Stimulated activated memory B cell treated with anti-CD40 and anti-IgM and Interleukin-4, amounts not matched to agents 10 μg/mL and 1 μg/mL and 100 μg/mL, for 72 hours (primary cell): ENCODE measurements around the gene MEGF6.

Experiments used
- ATAC-seq: fragments of 150-1000 bp; cut with Tn5 transposase; 2 replicates; pipeline ENCODE4 v1.10.0; 2021
- H3K27ac Mint-ChIP-seq: one replicate; pipeline ENCODE4 v1.8.0; 2022; ENCODE audit warnings: mild to moderate bottlenecking, mixed read lengths
- H3K27me3 Mint-ChIP-seq: one replicate; pipeline ENCODE4 v1.8.0; 2022; ENCODE audit warnings: mixed read lengths
- H3K36me3 Mint-ChIP-seq: one replicate; pipeline ENCODE4 v1.8.0; 2022; ENCODE audit warnings: mixed read lengths
- H3K4me1 Mint-ChIP-seq: one replicate; pipeline ENCODE4 v1.8.0; 2022; ENCODE audit warnings: mixed read lengths
- H3K4me3 Mint-ChIP-seq: one replicate; pipeline ENCODE4 v1.8.0; 2022; ENCODE audit warnings: mild to moderate bottlenecking, moderate library complexity, mixed read lengths
- H3K9me3 Mint-ChIP-seq: one replicate; pipeline ENCODE4 v1.8.0; 2022; ENCODE audit warnings: mixed read lengths

Gene MEGF6

DNA sequence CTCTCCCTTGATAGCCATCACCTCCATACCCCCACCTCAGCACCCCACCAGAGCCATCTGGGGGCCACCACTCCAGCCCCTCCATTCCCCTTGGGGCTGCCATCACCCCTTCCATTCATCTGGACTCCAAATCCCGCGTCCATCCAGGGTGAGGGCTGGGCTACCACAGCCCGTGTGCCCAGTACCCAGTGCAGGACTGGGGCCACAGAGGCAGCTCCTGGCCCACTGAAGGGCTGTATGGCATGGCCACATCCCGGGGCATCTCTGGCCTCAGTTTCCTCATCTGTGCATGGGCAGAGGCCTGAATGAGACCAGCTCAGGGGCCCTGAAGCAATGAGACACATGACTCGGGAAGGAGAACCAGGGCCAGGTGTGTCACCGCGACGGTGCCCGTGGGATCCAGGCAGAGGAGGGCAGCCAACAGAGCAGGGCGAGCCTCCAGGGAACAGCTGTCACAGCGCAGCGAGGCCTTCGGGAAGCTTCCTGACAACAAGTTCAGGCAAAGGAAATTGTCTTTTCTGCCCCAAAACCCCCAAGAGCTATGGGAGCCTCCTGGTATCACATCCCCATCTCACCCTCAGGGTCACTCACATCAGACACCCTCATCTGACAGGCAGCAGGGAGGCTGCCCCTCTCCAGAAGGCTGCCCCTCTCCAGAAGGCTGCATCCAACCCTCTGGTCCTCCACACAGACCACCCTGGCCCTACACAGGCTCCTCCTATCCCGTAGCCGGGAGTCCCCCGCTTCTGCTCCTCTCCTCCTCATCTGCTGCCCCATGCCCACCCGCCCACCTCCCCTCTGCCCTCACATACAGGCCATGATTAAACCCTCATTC, 76.3 kb downstream of the MEGF6 start:
- no peaks in the 10 kb centered on the region for H3K36me3 Mint-ChIP-seq
- H3K4me1 Mint-ChIP-seq: peaks cover 31% of the 10 kb centered on the region
- no peaks in the 10 kb centered on the region for H3K9me3 Mint-ChIP-seq
- H3K27ac Mint-ChIP-seq: no peak overlapping the region
- H3K27me3 Mint-ChIP-seq: peaks cover 27% of the 10 kb centered on the region
- no peak overlapping the region for H3K4me3 Mint-ChIP-seq
- no peak for ATAC-seq

DNA sequence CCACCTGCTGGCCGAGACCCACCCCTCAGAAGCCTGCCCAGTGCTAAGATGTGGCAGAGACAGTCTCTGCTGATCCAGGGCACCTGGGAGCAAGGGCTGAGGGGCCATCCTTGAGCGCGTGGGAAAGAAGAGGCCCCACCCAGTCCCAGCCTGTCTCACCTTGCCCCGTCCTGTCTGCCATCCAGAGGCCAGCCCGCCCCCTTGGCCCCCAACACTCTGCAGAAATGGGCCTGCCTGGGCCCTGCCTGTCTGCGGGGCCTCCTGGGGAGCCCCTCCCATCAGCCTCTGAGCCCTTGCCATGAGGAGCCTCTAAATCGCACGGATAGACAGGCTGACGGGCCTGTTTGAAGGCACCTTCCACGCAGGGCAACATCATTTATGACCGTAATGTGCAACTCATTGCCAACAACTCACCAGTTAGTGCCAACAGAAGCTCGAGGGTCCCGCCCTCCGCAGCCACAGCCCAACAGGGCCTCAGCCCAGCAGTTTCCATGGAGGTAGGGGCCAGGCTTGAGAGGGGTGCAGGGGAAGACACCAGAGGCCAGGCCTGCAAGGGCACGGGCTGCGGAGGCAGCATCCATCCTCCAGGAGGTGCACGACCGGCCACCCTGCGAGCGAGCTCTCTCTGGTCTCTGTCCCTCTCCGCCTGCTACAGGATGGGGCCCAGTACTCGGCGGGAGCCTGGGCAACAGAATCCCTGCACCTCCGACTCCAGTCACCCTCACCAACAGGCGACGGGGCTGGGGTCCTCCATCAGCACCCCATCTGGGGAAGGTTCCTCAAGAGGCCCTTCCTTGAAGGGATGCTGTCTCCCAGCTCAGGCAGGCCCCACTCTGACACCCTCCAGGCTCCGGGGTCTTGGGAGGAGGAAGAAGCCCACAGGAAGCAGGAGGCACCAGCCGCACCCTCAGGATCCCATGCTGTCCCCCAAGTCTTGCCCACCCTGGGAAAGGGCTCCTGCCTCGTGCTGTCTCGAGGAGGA, 78.0 kb downstream of the MEGF6 start:
- Mint-ChIP-seq H3K9me3 (no peaks in the 10 kb centered on the region), H3K4me1 (peaks cover 36% of the 10 kb centered on the region), H3K27ac (no peak overlapping the region), H3K4me3 (no peak overlapping the region), H3K27me3 (peaks cover 16% of the 10 kb centered on the region), H3K36me3 (no peaks in the 10 kb centered on the region)
- no peak for ATAC-seq

DNA sequence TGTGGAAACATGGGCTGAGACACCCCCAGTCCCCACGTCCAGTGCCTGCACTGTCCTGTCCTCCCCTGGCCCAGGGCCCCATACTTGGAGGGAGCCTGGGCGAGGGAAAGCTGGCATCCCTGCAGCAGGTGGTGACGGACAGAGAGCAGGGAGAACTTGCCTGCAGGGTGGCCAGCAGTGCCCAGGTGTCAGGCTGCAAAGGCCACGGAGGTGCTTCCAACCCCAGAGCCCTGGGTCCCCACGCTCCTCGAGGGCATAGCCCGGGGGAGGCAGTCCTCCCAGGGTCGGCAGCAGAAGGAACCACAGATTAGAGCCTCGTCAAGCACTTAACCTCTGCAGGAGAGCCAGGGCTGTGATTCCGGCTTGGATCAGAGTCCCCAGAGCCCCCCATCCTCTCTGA, 79.4 kb downstream of the MEGF6 start:
- Mint-ChIP-seq H3K27me3 (peaks cover 10% of the 10 kb centered on the region), H3K27ac (peak overlapping the region; percentile 75), H3K9me3 (no peaks in the 10 kb centered on the region), H3K36me3 (no peaks in the 10 kb centered on the region), H3K4me3 (no peak overlapping the region), H3K4me1 (peaks cover 32% of the 10 kb centered on the region)
- ATAC-seq: no peak

DNA sequence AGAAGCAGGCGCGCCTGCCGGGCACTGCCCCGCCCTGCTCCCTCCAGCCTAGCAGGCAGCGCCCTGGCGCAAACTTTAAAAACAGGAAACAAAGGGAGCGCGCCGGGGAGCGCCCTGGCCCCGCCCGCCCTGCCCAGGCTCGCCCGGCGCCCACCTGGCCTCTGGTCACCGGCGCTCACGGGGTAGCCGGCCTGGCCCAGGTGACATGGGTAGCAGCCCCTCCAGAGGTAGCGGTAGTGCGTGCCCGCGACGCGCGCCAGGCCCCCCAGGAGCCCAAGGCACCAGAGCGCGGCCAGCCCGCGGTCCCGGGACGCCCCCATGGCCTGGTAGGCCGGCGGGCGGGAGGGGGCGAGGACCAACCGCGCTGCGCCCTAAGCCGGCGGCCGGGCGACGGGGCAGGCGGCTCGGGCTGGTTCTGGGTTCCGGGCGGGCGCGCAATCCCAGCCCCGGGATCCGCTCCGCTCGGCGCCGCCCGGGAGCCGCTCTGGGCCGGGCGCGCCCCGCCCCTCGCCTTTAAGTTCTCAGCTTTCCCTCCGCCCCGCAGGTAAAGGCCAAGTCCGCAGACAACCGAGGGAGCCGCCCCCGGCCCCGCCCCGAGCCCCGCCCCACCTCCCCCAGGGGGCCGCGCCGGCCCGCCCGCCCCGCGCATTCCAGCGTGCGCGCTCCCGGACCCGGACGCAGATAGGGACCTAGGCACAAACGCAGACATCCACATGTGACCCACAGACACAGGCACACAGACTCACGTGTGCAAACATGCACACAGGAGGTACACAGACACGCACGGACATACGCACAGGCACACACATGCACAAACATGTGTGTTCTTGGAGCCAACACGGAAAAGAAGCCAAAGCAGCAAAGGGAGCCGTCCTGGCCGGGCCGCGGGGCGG, 80.1 kb downstream of the MEGF6 start:
- H3K36me3 Mint-ChIP-seq: no peaks in the 10 kb centered on the region
- H3K27me3 Mint-ChIP-seq: peaks cover 6% of the 10 kb centered on the region
- peak overlapping the region; percentile 81 for H3K4me3 Mint-ChIP-seq
- peak overlapping the region; percentile 75 for H3K27ac Mint-ChIP-seq
- peaks cover 32% of the 10 kb centered on the region for H3K4me1 Mint-ChIP-seq
- peak; percentile 82 for ATAC-seq
- H3K9me3 Mint-ChIP-seq: no peaks in the 10 kb centered on the region

DNA sequence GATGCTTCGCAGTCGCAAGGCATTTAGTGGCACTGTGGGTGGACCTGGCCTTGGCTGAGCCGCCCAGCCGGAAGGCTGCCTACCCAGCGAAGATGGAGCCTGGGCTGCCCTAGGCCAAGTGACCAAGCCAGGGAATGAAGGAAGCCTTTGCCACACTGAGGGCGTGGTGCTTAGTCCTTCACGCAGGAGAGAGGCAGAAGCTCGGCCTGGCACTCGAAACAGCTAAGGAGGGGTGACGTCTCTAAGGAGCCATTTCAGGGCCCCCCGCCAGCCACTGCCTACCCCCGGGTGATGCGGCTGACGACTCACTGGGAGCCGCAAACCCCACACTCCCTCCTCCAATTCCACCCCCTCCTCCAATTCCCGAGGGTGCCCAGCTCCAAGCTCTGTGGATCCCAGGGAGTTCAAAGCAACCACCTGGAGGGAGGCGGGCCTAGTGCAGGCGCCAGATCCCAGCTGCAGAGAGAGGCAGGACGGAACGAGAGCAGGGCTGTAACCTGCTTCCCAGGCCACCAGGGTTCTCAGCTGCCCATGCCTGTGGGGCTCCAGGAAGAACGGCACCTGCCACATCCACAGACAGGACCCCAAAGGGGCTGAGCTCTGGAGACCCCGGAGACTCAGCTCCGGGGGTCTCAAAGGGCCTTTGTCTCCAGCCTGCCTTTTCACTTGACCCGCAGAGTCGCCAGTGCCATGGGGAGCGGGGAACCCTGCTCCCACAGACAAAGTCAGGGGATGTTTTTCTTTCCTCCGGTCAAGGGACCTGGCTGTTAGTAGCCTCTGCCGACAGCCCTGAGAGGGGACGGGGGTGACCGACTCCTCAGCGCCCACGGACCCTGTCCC, 81.0 kb downstream of the MEGF6 start:
- Mint-ChIP-seq H3K27me3 (no peaks in the 10 kb centered on the region), H3K4me3 (peak overlapping the region; percentile 81), H3K36me3 (no peaks in the 10 kb centered on the region), H3K9me3 (no peaks in the 10 kb centered on the region), H3K4me1 (peaks cover 32% of the 10 kb centered on the region), H3K27ac (peak overlapping the region; percentile 75)
- ATAC-seq: no peak

DNA sequence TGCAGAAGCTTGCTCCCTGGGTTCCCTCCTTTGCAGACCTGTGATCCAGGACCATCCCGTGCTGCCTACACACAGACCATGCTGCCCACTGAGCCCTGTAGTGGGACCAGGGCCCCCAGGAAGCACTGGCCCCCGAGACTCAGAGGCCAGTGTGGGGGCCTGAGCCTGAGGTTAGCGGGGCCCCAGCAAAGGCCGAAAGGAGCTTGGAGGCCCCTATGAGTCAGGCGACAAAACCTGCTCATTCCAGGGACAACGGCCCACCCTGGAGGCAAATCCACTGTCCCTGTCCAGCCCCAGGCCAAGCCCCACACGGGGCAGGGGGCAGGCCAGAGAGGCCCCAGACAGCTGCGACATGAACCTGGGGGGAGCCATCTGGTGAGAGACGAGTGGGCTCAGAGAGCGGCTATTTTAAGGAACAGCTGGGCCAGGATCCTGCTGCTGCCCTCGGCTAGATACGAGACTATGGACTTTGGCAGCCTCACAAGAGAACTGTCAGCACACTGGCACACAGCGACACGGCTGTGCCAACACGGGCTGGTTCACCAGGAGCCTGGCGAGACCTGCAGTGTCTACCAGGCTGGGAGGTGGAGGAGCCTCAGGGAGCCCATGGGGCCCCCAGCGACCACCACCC, 82.1 kb downstream of the MEGF6 start:
- Mint-ChIP-seq H3K27ac (no peak overlapping the region), H3K4me1 (peaks cover 32% of the 10 kb centered on the region), H3K36me3 (no peaks in the 10 kb centered on the region), H3K27me3 (no peaks in the 10 kb centered on the region), H3K4me3 (no peak overlapping the region), H3K9me3 (no peaks in the 10 kb centered on the region)
- no peak for ATAC-seq

DNA sequence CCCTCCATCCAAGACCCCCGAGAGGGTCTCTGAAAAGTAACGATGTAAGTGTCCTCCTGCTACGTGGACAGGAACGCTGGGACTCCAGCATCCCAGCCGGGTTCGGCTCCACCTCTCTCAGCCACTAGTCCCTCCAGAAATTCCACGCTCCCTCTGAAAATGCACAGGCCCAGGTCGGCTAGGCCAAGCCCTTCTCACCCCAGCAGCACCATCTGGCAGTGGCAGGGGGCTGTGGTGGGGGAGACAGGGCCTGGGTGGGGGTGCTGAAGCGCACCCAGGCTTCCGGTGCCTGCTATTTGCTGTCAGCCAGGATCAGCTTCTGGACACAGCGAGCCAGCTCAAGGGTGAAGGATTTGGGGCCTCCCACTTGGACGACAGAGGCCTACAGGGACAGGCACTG, 83.5 kb downstream of the MEGF6 start:
- H3K4me1 Mint-ChIP-seq: peaks cover 32% of the 10 kb centered on the region
- H3K27ac Mint-ChIP-seq: no peak overlapping the region
- no peaks in the 10 kb centered on the region for H3K9me3 Mint-ChIP-seq
- no peaks in the 10 kb centered on the region for H3K27me3 Mint-ChIP-seq
- H3K4me3 Mint-ChIP-seq: no peak overlapping the region
- H3K36me3 Mint-ChIP-seq: no peaks in the 10 kb centered on the region
- ATAC-seq: no peak

DNA sequence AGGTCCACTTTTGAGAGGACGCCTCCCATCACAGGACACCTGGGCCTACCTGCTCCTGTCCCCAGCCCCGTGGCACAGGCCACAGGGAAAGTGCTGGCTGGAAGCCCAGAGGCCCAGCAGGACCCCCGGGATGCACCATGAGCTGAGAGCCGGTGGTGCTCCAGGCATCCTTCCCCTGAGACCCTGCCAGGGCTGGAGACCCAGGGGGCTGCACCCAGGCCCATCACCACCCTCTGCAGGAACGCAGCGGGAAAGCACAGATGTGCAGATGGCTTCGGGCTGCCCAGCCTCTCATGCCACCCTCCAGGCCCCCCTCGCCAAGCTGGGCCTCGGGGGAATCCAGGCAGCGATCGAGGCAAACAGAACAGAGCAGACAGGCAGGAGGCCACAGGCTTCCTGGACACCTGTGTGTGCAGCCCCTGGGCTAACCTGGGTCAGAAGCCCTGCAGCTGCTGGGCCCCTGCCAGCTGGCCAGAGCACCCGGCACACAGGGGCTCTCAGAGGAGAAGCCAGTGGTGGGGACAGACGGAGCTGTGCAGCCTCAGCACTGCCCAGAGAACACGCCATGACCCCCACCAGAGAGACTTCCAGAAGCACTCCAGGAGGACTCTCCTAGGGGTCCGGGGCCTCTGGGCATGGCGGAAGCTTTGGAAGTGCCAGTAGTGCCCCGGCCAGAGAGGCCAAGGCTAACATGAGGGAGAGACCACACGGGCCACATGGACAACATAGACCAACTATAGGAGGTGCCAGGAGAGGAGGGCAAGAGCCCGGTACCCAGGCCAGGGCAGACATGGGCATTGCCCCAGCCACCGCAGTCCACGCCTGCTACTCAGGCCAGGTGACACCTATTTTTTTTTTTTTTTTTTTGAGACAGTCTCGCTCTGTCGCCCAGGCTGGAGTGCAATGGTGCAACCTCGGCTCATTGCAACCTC, 85.5 kb downstream of the MEGF6 start:
- Mint-ChIP-seq H3K27me3 (no peaks in the 10 kb centered on the region), H3K9me3 (no peaks in the 10 kb centered on the region), H3K36me3 (no peaks in the 10 kb centered on the region), H3K27ac (no peak overlapping the region), H3K4me3 (no peak overlapping the region), H3K4me1 (peaks cover 25% of the 10 kb centered on the region)
- ATAC-seq: no peak

DNA sequence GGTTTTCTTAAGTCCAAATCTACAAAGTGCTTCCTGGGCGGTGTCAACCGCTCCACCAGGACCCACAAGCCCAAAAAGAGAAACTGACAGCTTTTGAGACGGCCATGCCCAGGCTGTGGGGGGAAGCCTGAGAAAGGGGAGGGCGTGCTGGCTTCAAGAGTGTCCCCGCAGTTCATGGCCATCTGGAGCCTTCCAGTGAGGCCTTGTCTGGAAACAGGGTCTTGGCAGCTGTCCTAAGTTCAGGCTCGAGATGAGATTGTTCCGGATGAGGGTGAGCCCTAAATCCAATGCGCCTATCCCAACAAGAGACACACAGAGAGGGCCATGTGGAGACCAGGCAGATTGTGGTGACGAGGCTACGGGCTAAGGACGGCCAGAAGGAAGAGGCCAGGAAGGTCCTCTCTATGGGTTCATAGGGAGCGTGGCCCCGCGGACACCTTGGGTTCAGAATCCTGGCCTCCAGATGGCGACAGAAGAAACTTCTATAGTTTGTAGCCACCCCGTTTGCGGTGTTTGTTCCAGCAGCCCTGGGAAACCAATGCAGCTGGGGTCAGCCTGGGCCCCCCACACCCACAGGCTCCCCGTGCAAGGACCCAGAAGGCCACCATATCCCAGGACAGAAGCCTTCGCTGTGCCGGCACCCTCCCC, 86.6 kb downstream of the MEGF6 start:
- no peaks in the 10 kb centered on the region for H3K36me3 Mint-ChIP-seq
- no peaks in the 10 kb centered on the region for H3K27me3 Mint-ChIP-seq
- peaks cover 14% of the 10 kb centered on the region for H3K4me1 Mint-ChIP-seq
- no peak for ATAC-seq
- H3K27ac Mint-ChIP-seq: no peak overlapping the region
- H3K4me3 Mint-ChIP-seq: no peak overlapping the region
- no peaks in the 10 kb centered on the region for H3K9me3 Mint-ChIP-seq

DNA sequence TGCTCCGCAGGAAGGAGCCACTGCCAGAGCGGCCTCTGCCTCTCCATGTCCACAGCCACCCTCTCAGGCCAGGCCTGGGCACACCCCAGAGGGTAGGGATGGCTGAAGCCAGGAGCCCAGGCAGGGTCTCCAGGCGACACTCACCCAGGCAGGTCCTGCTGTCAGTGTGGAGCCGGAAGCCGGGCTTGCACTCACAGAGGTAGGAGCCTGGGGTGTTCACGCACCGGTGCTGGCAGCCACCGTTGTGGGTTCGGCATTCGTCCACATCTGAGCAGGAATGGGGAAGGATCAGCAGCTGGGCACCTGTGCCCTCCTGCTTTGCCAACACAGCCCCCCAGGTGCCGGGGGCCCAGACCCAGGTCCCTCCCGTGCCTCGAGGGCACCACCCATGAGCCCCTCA, 87.3 kb downstream of the MEGF6 start:
- Mint-ChIP-seq H3K27me3 (no peaks in the 10 kb centered on the region), H3K4me1 (peaks cover 8% of the 10 kb centered on the region), H3K27ac (no peak overlapping the region), H3K9me3 (no peaks in the 10 kb centered on the region), H3K4me3 (no peak overlapping the region), H3K36me3 (no peaks in the 10 kb centered on the region)
- no peak for ATAC-seq

DNA sequence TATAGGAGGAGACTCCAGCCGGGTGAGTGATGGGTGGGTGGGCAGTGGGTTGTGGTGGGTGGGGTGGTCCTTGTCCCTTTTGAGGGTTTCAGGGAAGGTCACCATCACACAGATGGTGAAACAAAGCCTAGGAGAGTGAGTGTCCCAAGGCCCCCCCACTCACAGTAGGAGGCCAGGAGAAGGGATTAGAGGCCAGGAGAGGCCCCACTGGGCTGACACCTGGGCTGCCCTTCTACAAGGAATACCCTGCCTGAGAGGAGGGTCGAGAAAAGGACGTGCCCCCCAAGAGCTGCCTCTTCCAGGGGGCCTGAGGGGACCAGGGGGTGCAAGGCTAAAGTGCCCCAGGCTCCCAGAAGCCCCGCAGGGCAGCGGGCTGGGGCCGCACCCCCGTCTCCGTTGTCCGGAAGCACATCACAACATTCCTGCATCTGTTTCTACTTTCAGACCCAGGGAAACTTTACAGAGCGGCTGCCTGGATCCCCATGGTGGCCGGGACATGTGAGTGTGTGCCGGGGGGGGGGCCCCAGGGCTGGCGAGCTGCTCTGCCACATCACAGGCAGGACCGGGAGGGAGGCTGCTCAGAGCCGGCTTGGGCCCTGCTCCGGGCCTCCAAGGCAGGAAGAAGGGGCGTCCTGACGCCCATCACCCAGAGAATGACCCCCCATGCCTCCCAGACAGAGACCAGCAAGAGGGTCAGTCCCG, 88.6 kb downstream of the MEGF6 start:
- Mint-ChIP-seq H3K4me3 (no peak overlapping the region), H3K27ac (no peak overlapping the region), H3K9me3 (no peaks in the 10 kb centered on the region), H3K36me3 (no peaks in the 10 kb centered on the region), H3K27me3 (no peaks in the 10 kb centered on the region), H3K4me1 (peaks cover under 1% of the 10 kb centered on the region)
- ATAC-seq: no peak

DNA sequence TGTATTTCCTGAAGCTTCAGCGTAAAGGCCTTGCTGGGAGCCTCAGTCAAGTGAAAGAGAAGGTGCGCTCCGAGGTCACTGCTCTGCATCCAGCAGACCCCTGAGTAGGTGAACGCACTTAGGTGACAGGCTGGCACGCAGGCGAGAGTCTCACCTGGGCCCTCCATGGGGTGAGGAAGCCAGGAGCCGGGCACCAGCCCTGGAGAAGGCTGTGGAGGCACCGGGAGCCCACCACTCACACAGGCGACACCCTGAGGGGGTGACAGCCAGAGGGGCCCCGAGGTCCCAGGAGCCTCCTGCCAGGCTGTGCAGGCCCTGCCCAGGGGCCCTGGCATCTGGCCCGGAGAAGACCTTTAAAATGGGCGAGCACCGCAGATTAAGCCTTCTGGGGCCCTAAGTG, 89.2 kb downstream of the MEGF6 start:
- H3K27ac Mint-ChIP-seq: no peak overlapping the region
- H3K36me3 Mint-ChIP-seq: no peaks in the 10 kb centered on the region
- no peak for ATAC-seq
- H3K4me1 Mint-ChIP-seq: no peaks in the 10 kb centered on the region
- no peak overlapping the region for H3K4me3 Mint-ChIP-seq
- no peaks in the 10 kb centered on the region for H3K27me3 Mint-ChIP-seq
- H3K9me3 Mint-ChIP-seq: no peaks in the 10 kb centered on the region
